ENCODE results near the gene DIPK1B.
"Not testable (repeated sequence)": the region's sequence is repeated elsewhere in the genome, so short reads cannot be mapped to it uniquely, and the experiment has no call there.

The DIPK1B gene

GRCh38 chr9:136755302-136756133 lies 43.1 kb downstream of the DIPK1B start:
- not testable (repeated sequence) for DNase-seq

DNA sequence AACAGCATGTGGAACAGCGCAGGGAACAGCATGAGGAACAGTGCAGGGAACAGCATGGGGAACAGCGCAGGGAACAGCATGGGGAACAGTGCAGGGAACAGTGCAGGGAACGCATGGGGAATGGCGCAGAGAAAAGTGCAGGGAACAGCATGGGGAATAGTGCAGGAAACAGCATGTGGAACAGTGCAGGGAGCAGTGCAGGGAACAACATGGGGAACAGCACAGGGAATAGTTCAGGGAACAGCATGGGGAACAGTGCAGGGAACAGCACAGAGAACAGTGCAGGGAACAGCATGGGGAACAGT lies 43.7 kb downstream of the DIPK1B start:
- no peak for DNase-seq

- DNase-seq: no peak
These were observed 44.5 kb downstream of the DIPK1B start for GRCh38 chr9:136756836-136757235.

GRCh38 chr9:136757328-136757727 lies 45.0 kb downstream of the DIPK1B start:
- no peak for DNase-seq

GRCh38 chr9:136757751-136758140 lies 45.4 kb downstream of the DIPK1B start:
- DNase-seq: no peak

DNA sequence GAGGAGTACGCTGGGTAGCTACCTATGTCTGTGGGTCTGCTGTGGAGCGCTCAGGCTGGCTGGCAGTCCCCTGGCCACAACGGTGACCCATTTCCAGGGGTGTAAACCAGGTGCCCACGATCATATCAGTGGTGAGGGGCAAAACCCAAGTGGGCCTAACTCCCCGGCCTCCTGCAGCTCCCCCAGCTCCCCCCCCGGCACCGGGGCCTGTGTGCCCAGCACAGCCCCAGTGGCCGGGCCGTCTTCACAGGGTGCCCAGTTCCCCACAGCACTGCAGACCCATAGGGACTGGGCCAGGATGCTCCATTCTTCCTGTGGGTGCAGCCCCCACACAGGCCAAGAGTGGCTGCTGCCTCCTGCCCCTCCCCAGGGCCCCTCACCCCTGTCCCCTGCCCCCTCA lies 46.6 kb downstream of the DIPK1B start:
- no peak for DNase-seq

- no peak for DNase-seq
These were observed 47.3 kb downstream of the DIPK1B start for GRCh38 chr9:136759436-136760325.

DNA sequence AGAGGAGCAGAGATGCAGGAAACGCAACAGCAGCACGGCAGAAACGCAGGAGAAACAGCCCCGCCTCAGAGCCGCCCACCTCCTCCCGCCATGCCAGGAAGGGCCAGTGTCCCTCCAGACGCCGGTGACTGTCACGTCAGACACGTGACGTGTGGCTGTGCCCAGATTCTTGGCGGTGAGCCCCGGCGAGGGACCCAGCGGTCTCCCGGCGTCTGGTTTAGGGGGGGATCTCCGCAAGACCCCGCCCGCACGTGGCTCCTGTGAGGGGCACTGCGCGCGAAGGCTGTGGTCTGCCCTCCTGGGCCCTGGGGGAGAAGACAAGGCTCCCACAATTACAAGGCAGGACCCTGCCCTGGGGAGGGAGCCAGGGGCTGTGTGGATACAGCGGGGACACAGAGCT lies 48.1 kb downstream of the DIPK1B start:
- DNase-seq: no peak

- DNase-seq: peak; percentile 20
These were observed 48.6 kb downstream of the DIPK1B start for GRCh38 chr9:136760834-136761544.

DNA sequence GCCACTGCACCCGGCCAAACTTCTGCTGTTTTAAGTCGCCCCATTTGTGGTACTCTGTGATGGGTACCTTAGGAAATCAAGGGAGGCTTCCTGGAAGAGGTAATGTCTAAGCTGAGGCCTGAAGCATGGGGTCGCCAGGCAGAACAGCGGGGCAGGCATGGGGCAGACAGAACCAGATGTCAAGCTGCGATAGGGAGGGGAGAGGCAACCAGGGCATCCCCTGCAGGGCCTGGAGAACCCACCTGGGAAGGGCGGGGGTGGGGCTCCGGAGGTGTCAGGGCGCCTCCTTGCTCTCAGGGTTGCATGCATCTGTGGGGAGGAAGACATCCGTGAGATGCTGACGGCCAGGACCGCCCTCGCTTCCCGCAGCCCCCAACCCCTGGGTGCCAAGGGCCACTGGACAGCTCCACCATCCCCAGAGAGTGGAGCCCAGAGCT lies 49.2 kb downstream of the DIPK1B start:
- no peak for DNase-seq

GRCh38 chr9:136762221-136762691 lies 49.9 kb downstream of the DIPK1B start:
- no peak for DNase-seq

DNA sequence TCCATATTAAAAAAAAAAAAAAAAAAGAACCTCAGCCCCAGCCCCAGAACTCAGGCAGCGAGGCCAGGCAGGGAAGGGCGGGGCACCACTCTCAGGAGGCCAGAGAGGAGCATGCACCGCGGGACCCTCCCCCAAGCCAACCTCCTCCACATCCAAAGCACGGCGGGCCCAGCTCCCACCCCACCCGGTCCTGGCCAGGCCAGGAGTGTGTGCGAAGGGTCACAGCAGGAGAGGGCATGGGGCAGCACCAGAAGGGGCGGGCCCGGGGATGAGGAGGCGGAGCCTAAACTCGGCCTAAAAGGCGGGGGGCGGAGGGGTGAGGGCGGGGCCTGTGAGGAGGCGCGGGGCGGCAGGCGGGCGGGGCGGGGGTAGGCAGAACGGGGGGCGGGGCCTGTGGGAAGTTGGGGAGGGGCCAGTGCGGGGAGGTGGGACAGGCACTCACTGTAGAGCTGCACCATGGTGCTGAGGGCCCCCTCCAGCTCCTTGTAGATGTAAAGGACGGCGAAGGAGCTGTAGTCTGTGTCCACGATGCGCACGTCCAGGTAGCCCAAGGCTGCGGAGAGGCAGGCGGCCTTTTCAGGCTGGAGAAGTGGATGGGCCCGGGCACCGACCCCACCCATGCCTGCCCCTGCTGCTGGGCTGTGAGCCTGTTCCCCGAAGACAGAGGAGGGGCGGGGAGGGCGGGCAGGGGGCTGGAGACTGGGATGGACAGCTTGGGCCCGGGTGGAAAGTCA lies 50.7 kb downstream of the DIPK1B start:
- DNase-seq: no peak

- DNase-seq: no peak
These were observed 51.3 kb downstream of the DIPK1B start for GRCh38 chr9:136763649-136764035.

- DNase-seq: no peak
These were observed 52.0 kb downstream of the DIPK1B start, which contains the start of gene LCN15 for GRCh38 chr9:136764301-136764891. TSS of gene LCN15 (minus strand) at chr9:136764518. CDS start at chr9:136764488, 30 bp downstream.

- no peak for DNase-seq
These were observed 52.7 kb downstream of the DIPK1B start for GRCh38 chr9:136765041-136765440.

- not testable (repeated sequence) for DNase-seq
These were observed 53.5 kb downstream of the DIPK1B start for GRCh38 chr9:136765745-136766409.

DNA sequence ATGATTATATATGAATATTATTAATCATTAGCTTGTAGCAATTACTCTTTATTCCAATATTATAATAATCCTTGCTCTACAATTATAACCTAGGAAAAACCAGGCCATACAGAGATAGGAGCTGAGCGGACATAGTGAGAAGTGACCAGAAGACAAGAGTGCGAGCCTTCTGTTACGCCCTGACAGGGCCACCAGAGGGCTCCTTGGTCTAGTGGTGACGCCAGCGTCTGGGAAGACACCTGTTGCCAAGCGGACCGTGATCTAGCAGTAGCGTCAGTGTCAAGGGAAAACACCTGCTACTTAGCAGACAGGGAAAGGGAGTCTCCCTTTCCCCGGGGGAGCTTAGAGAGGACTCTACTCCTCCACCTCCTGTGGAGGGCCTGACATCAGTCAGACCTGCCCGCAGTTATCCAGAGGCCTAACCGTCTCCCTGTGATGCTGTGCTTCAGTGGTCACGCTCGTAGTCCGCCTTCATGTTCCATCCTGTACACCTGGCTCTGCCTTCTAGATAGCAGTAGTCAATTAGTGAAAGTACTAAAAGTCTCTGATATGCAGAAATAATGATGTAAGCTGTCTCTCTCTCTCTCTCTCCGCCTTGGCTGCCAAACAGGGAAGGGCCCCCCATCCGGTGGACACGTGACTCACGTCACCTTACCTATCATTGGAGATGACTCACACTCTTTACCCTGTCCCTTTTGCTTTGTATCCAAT lies 54.2 kb downstream of the DIPK1B start:
- not testable (repeated sequence) for DNase-seq

DNA sequence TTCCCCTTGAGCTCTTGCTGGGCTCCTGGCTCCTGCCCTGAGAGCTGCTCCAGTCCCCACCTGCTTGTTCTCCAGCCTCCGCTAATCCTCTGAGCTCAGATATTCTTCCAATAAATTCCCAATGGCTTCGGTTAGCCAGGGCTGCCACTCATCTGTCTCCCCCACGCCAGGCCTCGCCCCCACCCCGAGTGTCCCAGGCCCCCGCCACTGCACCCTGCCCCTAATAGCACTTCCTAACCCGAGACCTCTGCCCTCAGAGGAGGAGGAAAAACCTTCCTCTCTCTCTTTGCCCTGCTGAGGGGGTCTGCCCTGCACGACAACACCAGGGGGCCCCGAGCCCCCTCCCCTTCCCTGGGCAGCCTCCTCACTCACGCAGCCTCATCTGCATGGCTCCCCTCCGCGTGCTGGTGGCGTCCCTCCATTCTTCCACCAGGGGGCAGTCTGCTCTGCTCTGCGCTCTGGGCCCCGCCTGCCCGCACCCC lies 57.4 kb downstream of the DIPK1B start:
- DNase-seq: peak; percentile 19

DNA sequence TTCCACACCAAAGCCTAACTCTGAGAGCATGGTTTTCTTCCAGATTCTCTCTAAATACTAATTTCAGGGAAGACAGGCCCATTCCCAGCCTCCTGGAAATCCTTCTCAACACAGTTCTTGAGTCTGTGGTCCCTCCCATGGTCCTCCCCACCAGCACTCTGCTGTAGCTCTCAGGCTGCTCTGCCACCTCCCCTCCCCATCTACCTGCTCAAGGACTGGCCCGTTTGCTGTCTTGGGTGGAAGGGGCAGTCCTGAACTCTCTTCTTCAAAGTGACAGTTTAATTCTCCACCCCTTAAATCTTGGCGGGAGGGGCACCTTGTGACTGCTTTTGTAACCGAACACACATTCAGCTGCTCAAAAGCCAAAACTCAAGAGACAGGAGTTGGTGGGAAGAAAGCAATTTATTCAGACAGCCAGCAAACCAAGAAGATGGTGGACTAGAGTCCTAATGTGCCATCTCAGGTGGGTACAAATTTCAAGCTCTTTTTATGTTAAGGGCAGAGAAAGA lies 59.6 kb downstream of the DIPK1B start:
- no peak for DNase-seq

GRCh38 chr9:136773386-136774044 lies 61.1 kb downstream of the DIPK1B start:
- peak; percentile 56 for DNase-seq
